GM04504 (cell line): ENCODE measurements around the gene F12.
"Not testable (repeated sequence)": the region's sequence is repeated elsewhere in the genome, so short reads cannot be mapped to it uniquely, and the experiment has no call there.

Experiments
- DNase-seq: peaks from one replicate; pipeline ENCODE4 v3.0.0-alpha.2; 2012; ENCODE audit warnings: low read depth

F12 gene

GRCh38 chr5:177368869-177369644 is 40.3 kb downstream of the F12 start:
- DNase-seq: no peak

GRCh38 chr5:177367981-177368868 is 41.1 kb downstream of the F12 start:
- DNase-seq: no peak

- DNase-seq: no peak
These were observed 42.0 kb downstream of the F12 start for GRCh38 chr5:177367323-177367848.

GRCh38 chr5:177366528-177367322 is 42.6 kb downstream of the F12 start:
- no peak for DNase-seq

GRCh38 chr5:177365845-177366527 is 43.4 kb downstream of the F12 start:
- DNase-seq: no peak

GRCh38 chr5:177364159-177364962 is 45.0 kb downstream of the F12 start:
- DNase-seq: no peak

- no peak for DNase-seq
These were observed 45.8 kb downstream of the F12 start for GRCh38 chr5:177363565-177363964.

GRCh38 chr5:177362610-177363507 is 46.5 kb downstream of the F12 start:
- no peak for DNase-seq

- no peak for DNase-seq
These were observed 47.1 kb downstream of the F12 start for GRCh38 chr5:177362292-177362609.

GRCh38 chr5:177361418-177362291 is 47.7 kb downstream of the F12 start:
- no peak for DNase-seq

- DNase-seq: not testable (repeated sequence)
These were observed 48.6 kb downstream of the F12 start for GRCh38 chr5:177360740-177361139.

- DNase-seq: no peak
These were observed 49.5 kb downstream of the F12 start for GRCh38 chr5:177359860-177360259.

- DNase-seq: no peak
These were observed 49.9 kb downstream of the F12 start for GRCh38 chr5:177359451-177359851.

GRCh38 chr5:177358370-177358819 is 51.0 kb downstream of the F12 start:
- DNase-seq: no peak

GRCh38 chr5:177357459-177358351 is 51.7 kb downstream of the F12 start, which contains the start of gene RGS14:
Gene RGS14, plus strand, starts transcription at chr5:177357924. Its CDS starts 101 bp downstream, at chr5:177358025.
- no peak for DNase-seq

- no peak for DNase-seq
These were observed 52.3 kb downstream of the F12 start for GRCh38 chr5:177357146-177357458.

GRCh38 chr5:177356746-177357145 is 52.6 kb downstream of the F12 start:
- DNase-seq: no peak

GRCh38 chr5:177355868-177356168 is 53.5 kb downstream of the F12 start:
- no peak for DNase-seq
